Tibial artery (tissue), 4 donors: ENCODE measurements around the gene VAV3.
"Not testable (repeated sequence)": the region's sequence is repeated elsewhere in the genome, so short reads cannot be mapped to it uniquely, and the experiment has no call there.

Experiments
- DNase-seq, 2 donors: peaks; one replicate each; pipeline ENCODE4 v3.0.0-alpha.2; 2019
- H3K27ac ChIP-seq, 2 donors: fragments of 200-600 bp; sonication (generic) in 1 of 2; 1 replicate in 1 of 2; 2 replicates in 1 of 2; pipeline ENCODE4 v1.5.1; 2018 to 2019; ENCODE audit warnings: mild to moderate bottlenecking in 1 of 2
- H3K27me3 ChIP-seq, 2 donors: fragments of 200-600 bp; sonication (generic) in 1 of 2; one replicate each; pipeline versions ENCODE4 v1.5.1 to v1.6.0; 2016 to 2019
- H3K36me3 ChIP-seq, 3 donors: fragments of 200-600 bp; sonication (generic) in 2 of 3; one replicate each; pipeline ENCODE4 v1.5.1; 2016 to 2019; ENCODE audit warnings: mild to moderate bottlenecking in 2 of 3
- H3K4me1 ChIP-seq, 4 donors: fragments of 200-600 bp; sonication (generic) in 2 of 4; 1 replicate in 3 of 4; 2 replicates in 1 of 4; pipeline ENCODE4 v1.5.1; 2016 to 2019
- H3K4me3 ChIP-seq, 2 donors: fragments of 200-600 bp; sonication (generic) in 1 of 2; 1 replicate in 1 of 2; 2 replicates in 1 of 2; pipeline ENCODE4 v1.5.1; 2018 to 2019; ENCODE audit warnings: mild to moderate bottlenecking in 2 of 2
- H3K9me3 ChIP-seq, 3 donors: fragments of 200-600 bp; sonication (generic) in 1 of 3; one replicate each; pipeline ENCODE4 v1.5.1; 2016 to 2019
- intact Hi-C: fragments of 100-400 bp; cut with DNase I; formaldehyde crosslinking; loops from one replicate; pipeline ENCODE4 v1.15.0; 2023; ENCODE audit warnings: low total_unique reads
- TF ChIP-seq, protein P1 (sequence below), 2 experiments: fragments of 200-600 bp in 1 of 2; fragments of 450-650 bp in 1 of 2; IDR thresholded peaks; one replicate each; pipeline ENCODE4 v1.5.1; 2017 to 2019; ENCODE audit warnings: antibody characterized with exemption in 2 of 2, mild to moderate bottlenecking in 1 of 2, moderate library complexity in 1 of 2

Gene VAV3

DNA sequence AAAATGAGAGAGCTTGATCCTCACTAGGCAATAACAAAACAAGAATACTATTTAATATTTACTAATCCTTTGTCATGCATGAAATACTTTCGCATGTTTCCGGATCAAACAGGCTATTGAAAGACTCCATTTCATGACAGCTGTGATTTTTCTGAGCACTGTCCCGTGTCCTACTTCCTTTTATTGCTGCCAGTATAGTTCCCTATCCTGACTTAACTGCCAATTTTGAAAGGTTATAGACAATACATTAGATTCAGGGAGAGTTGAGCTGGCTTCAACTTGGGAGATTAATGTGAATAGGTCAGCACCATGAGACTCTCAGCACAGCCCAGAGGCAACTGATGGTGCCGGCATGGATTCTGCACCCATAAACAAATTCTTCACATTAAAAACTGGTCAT, 225.8 kb downstream of the VAV3 start:
- intact Hi-C loops, result no loop called here
- H3K27ac ChIP-seq, result no peak overlapping the region
- peak in 1 of 2 donors; percentile 20 for DNase-seq

DNA sequence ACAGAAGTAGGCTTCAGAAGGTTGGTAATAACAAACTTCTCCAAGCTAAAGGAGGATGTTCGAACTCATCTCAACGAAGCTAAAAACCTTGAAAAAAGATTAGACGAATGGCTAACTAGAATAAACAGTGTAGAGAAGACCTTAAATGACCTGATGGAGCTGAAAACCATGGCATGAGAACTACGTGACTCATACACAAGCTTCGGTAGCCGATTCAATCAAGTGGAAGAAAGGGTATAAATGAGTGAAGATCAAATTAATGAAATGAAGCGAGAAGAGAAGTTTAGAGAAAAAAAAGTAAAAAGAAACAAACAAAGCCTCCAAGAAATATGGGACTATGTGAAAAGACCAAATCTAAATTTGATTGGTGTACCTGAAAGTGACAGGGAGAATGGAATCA, 231.6 kb downstream of the VAV3 start:
- H3K4me1 ChIP-seq, DNase-seq, H3K27me3 ChIP-seq, intact Hi-C loops, H3K4me3 ChIP-seq, H3K27ac ChIP-seq, H3K9me3 ChIP-seq, H3K36me3 ChIP-seq: not testable (repeated sequence)

More for the DNA sequence above, 225.8 kb downstream of the VAV3 start:
- TF ChIP-seq, protein P1, sequence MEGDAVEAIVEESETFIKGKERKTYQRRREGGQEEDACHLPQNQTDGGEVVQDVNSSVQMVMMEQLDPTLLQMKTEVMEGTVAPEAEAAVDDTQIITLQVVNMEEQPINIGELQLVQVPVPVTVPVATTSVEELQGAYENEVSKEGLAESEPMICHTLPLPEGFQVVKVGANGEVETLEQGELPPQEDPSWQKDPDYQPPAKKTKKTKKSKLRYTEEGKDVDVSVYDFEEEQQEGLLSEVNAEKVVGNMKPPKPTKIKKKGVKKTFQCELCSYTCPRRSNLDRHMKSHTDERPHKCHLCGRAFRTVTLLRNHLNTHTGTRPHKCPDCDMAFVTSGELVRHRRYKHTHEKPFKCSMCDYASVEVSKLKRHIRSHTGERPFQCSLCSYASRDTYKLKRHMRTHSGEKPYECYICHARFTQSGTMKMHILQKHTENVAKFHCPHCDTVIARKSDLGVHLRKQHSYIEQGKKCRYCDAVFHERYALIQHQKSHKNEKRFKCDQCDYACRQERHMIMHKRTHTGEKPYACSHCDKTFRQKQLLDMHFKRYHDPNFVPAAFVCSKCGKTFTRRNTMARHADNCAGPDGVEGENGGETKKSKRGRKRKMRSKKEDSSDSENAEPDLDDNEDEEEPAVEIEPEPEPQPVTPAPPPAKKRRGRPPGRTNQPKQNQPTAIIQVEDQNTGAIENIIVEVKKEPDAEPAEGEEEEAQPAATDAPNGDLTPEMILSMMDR (IDR thresholded peaks at IDR 0.05), result no peak
- Histone ChIP-seq H3K4me3 (no peak overlapping the region), H3K27me3 (no peaks in the 10 kb centered on the region), H3K9me3 (no peaks in the 10 kb centered on the region), H3K36me3 (no peaks in the 10 kb centered on the region), H3K4me1 (no peaks in the 10 kb centered on the region)

DNA sequence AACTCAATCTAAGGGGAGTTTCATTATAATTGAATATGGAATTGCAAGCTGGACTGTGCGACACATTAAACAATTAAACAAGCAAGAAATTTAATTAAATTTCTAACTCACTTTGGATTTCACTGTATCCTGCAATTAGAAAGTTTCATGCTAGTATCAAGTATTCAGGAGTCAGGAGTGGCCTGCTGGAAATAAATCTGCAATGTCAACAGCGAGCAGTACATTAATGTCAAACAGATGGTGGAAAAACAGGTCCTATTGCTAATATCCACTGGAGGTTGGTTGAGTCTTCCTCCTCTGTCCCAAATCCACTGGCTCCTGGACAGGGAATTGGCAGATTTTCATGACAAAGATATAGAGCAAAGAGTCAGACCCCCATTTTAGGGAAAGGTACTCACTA, 237.1 kb downstream of the VAV3 start:
- intact Hi-C loops, result no loop called here
- H3K4me3 ChIP-seq, result no peak overlapping the region
- H3K36me3 ChIP-seq, result no peaks in the 10 kb centered on the region
- no peaks in the 10 kb centered on the region for H3K4me1 ChIP-seq
- H3K27ac ChIP-seq, result no peak overlapping the region
- TF ChIP-seq, protein P1 (IDR thresholded peaks at IDR 0.05), result no peak
- no peaks in the 10 kb centered on the region for H3K9me3 ChIP-seq
- no peak for DNase-seq
- H3K27me3 ChIP-seq, result no peaks in the 10 kb centered on the region

DNA sequence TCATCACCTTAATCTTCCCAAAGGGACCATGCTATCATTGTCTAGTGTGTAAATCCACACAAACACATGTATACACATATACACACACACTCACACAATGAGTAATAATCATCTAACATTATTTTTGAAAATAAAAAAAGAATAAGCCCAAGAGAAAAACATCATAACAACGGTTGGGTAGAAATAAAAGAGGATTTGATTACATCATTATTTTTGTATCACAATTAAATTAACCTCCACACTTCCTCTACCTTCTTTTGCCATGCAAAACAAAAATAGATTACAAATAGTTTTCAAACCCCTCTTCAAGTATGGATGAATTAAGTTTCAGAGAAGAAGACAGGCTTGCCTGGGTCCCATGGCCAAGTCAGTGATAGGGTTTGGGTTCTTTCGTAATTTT, 238.1 kb downstream of the VAV3 start:
- DNase-seq, result no peak
- Histone ChIP-seq H3K27ac (no peak overlapping the region), H3K4me3 (no peak overlapping the region), H3K9me3 (no peaks in the 10 kb centered on the region), H3K4me1 (no peaks in the 10 kb centered on the region), H3K36me3 (no peaks in the 10 kb centered on the region), H3K27me3 (no peaks in the 10 kb centered on the region)
- TF ChIP-seq, protein P1 (IDR thresholded peaks at IDR 0.05), result no peak
- intact Hi-C loops, result no loop called here

DNA sequence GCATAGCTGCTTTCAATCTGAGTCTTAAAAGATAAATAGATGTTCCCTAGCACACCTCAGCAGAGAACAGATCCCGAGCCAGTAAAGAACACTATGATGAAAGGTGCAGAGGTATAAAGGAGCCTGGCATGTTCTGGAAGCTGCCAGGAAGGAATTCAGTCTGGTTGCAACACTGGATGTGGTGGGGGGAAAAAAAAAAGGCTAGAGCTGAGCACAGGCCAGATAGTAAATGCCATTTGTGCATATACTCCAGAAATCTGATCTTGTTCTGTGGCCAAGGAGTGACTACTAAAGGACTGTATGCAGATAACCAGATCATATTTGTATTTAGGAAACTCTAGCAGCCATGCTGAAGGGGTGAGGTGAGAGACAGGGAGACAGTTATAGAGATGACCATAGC, 240.3 kb downstream of the VAV3 start:
- no peak for DNase-seq
- no peaks in the 10 kb centered on the region for H3K36me3 ChIP-seq
- TF ChIP-seq, protein P1 (IDR thresholded peaks at IDR 0.05), result no peak
- no peak overlapping the region for H3K4me3 ChIP-seq
- no peaks in the 10 kb centered on the region for H3K27me3 ChIP-seq
- intact Hi-C loops, result no loop called here
- H3K27ac ChIP-seq, result no peak overlapping the region
- H3K9me3 ChIP-seq, result no peaks in the 10 kb centered on the region
- no peaks in the 10 kb centered on the region for H3K4me1 ChIP-seq

DNA sequence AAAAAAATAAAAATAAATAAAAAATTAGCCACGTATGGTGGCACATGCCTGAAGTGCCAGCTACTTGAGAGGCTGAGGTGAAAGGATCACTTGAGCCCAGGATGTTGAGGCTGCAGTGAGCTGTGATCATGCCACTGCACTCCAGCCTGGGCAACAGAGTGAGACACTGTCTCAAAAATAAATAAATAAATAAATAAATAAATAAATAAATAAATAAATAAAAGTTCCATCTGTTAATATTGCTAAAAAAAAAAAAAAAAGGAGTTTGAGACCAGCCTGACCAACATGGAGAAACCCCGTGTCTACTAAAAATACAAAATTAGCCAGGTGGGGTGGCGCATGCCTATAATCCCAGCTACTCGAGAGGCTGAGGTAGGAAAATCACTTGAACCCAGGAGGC, 244.8 kb downstream of the VAV3 start:
- DNase-seq, H3K4me3 ChIP-seq, H3K27ac ChIP-seq, H3K9me3 ChIP-seq, H3K36me3 ChIP-seq, H3K27me3 ChIP-seq, intact Hi-C loops, H3K4me1 ChIP-seq: not testable (repeated sequence)

DNA sequence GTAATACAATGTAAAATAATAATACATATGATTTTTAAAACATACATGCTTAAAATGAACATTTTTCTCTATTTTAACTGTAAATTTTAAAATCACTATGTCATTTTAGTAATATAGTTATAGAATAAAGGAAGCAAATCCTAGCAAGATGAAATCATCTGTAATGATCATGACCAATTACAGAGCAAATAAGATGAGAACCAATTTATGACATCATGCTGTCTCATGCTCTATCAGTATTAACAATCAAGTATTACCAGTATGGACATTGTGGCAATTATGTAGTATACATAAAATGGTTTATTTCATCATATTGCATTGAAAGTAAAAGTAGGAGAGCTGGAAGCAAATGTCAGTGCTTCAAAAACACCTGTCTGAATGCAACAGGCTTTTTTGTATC, 255.0 kb downstream of the VAV3 start:
- intact Hi-C loops, result no loop called here
- Histone ChIP-seq H3K36me3 (no peaks in the 10 kb centered on the region), H3K4me1 (no peaks in the 10 kb centered on the region), H3K9me3 (no peaks in the 10 kb centered on the region), H3K4me3 (no peak overlapping the region), H3K27me3 (no peaks in the 10 kb centered on the region), H3K27ac (no peak overlapping the region)
- DNase-seq, result no peak
- TF ChIP-seq, protein P1 (IDR thresholded peaks at IDR 0.05), result no peak
